GM21717 (cell line): Measurements from ENCODE around the gene LRBA.

Experiments
- ATAC-seq: cut with Tn5 transposase; IDR thresholded peaks from one replicate; pipeline ENCODE4 v1.9.1; 2021; ENCODE audit warnings: mild to moderate bottlenecking, moderate library complexity; ENCODE audit not compliant: unreplicated experiment

Gene LRBA

DNA sequence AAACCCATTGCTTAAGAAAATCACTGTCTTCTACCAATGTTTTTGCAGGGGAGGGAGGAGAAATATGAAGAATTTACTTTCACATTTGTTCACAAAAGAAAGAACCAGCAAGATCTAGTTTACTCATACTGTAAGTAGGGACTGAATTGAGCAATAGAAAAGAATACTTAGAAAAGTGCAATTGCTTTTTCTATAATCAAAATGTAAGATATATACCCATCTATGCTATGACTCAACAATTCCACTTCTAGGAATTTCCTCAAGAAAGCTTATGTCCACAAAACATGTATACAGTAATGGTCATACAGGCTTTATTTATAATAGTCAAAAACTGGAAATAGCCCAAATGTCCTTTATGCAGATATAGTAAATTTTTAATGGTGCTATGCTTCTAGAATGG is 196.4 kb downstream of the LRBA start:
- ATAC-seq, result no peak

DNA sequence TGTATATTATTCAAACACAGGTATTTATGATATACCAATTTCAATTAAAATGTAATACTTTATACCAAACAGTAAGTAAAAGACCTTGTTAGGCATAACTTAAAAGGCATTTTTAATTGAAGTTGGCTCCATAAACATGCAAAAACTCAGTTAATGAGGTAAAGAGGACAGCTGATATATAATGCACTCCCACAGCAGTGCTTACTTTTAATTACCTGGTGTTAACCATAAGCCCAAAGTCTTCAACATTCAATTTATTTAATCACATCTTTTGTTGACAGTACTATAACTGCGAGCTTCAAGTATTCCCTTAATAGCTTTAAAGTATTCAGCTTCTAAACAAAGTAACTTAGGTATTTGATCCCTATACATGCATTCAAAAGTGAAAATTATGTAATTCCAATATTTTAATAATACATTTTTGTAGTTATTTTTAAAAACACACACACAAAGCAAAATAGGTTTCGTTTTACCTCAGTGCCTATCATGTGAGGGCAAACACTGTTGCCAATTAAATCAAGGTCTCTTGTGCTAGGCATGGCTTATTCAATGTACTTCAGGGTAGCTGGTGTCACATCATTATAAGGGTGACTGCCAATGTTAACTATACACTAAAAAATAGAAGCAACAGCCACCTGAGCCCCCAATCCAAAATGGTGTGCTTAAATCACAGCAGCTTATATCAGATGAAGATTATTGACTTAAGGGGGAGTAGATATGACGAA is 197.1 kb downstream of the LRBA start:
- no peak for ATAC-seq

DNA sequence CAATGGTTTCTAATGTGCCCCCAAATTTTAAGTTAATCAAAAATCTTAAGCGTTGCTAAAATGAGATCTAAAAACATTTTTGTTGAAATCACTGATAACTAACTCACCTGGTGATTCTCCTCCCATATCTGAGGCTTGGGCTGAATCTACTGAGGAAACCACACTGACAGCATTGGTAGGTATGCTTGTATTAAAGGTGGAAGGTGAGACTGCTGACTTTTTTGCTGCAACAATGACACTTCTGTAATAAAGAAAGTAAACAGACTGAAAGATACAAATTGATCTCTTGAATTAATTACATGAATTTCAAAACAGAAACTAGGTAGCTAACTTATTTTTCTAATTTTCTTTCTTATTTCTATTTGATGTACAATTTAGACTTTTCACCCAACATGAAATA is 198.1 kb downstream of the LRBA start:
- no peak for ATAC-seq

DNA sequence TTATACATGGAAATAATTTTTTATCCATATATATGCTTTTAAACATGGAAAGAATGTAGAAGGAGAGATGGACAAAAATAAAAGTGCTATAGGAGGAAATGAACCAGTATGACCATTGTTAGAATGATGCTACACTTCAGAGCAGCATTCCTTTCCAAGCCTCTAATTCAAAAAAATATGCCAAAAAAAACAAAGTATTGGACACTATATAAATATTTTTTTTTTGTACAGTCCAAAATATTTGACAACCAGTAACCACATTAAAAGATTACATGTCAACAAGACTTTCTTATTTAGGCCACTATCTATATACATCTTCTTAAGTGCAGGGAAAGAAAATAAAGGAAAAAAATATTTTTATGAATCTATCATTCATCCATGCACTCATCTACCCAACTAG is 198.6 kb downstream of the LRBA start:
- no peak for ATAC-seq

DNA sequence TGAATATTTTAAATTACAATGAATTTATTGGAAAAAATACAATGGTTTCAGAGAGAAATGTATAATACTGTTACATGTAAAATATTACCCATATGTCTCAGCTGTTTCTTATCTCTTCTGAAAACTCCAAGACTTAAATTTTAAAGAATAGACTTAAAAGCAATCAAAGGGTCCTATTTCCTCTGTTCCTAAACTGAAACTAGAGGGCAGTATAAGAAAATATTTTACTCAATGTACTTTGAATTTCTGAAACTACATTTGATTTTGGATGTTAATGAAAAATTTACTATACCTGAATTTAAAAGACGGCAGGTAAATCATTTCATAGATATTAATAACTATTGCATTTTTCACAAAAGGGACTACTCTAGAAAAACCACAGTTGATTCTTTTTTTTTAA is 200.2 kb downstream of the LRBA start:
- no peak for ATAC-seq

DNA sequence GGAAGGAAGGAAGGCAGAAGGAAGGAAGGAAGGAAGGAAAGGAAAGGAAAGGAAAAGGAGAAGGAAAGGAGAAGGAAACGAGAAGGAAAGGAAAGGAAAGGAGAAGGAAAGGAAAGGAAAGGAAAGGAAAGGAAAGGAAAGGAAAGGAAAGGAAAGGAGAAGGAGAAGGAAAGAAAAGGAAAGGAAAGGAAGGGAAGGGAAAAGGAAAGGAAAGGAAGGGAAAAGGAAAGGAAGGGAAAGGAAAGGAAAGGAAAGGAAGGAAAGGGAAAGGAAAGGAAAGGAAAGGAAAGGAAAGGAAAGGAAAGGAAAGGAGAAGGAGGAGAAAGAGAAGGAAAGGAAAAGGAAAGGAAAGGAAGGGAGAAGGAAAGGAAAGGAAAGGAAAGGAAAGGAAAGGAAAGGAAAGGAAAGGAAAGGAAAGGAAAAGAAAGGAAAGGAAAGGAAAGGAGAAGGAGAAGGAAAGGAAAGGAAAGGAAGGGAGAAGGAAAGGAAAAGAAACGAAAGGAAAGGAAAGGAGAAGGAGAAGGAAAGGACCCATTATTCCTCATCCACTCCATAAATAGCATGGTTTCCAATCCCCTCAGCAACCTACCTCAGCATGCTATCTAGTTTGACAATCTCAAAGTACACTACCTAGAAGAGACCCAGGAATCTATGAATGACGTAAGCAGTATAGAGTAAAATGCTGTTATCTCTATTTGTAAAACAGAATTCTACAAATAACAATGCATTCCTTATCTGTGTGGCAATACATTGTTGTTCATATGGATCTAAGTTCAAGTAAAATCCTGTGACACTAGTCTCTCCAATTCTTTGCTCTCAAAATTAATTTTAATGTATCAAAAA is 209.7 kb downstream of the LRBA start:
- no peak for ATAC-seq

DNA sequence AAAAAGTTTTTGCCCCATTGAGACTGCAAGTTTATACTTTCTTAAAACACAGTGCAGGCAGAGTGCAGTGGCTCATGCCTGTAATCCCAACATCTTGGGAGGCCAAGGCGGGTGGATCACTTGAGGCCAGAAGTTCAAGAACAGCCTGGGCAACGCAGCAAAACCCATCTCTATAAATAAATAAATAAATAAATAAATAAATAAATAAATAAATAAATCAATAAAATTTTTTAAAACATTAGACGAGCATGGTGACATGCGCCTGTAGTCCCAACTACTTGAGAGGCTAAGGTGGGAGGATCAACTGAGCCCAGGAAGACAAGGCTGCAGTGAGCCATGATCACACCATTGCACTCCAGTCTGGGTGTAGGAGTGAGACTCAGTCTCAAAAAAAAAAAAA is 213.3 kb downstream of the LRBA start:
- ATAC-seq, result no peak

DNA sequence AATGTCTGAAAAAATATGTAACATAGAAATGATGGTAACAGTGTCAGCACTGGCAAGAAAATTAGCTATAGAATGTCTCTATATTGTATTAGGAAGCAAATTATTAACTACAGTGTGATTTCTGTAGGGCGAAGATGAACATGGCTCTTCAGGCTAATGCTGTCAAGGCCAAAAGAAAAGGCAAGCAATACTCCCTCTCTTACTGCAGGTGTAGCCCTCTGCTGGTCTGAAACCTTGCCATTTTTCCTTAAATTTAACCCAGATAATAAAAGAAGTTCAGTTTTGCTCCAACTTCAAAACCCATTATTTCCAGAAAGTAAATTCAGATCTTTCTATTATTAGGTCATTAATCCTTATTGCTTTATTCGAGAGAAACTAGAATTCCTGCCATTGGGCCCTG is 215.9 kb downstream of the LRBA start:
- no peak for ATAC-seq

DNA sequence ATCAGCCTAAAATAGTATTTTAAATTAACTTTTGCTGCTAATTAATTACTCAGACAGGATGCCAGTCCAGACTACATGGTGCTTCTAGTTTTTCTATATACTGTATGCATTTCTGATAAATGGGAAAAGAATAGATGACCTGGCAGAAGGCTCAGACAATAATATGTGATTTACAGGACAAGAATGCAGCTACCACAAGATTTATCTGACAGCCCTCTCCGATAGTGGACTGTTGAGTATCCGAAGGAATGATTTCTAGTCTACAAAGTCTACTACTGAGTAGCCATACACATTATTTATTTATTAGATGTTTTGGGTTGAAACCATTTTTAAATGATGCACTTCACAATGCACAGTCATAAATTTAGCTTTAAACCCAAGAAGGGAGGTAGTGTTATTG is 220.4 kb downstream of the LRBA start:
- no peak for ATAC-seq

DNA sequence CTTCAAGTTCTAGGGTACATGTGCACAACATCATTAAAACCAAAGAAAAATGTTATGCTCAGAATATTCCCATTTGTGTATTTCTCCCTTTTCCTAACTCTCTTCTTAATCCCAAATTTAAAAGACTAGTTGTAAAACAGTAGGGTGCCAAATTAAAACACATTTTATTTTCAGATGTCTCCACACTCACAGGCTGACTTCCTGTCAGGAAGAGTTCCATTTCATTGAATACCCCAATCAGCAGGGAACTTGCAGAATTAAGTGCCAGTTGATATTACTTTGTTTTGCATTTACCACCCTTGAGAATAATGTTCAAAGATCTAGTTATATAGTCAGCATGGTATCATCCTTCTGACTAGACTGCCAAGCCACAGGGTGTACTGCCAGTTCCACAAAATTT is 225.2 kb downstream of the LRBA start:
- no peak for ATAC-seq

DNA sequence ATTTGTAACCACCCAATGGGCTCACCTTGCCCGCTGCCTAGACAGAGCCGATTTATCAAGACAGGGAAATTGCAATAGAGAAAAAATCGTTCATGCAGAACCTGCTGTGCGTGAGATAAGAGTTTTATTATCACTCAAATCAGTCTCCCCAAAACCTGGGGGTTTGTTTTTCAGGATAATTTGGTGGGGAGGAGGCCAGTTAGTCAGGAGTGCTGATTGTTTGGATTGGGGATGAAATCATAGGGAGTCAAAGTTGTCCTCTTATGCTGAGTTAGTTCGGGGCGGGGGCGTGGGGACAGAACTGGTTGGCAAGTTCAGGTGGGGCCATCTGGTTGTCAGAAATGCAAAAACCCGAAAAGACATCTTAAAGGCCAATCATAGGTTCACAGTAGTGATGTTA is 230.1 kb downstream of the LRBA start:
- no peak for ATAC-seq

DNA sequence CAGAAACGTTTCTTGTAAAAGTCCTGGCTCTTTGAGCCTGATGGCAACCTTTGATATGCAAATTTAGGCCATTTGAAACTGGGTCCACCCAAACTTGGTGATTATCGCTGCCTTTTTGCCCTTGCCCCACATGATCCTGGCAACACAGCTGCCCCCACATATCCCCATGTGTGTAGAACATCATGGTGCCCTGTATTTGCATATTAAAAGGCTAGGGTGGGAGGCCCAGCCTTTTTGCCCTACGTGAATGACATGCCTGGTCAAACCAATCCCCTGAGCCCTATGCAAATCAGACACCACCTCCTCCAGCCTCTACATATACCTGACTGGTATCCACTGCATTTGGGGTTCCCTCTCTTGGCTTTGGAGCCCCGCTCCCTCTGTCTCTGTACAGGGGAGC is 230.8 kb downstream of the LRBA start:
- no peak for ATAC-seq

DNA sequence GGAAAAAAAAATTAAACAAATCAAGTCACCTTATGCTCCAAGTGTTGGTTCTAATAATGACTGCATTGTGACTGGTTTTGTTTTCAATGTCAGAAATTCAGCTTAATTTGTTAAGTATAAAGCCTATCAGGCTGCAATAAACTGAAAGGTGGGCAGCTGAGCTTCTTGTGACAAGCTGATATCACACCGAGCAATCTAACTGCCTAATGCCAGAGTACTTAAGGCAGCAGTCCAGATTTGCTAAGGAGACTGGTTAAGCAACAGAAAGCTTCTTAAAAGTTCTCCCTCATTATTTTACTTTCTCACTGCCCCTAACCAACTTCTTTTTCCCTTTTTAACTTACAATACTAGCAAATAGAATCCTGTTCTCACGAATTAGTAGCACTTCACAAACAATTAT is 232.2 kb downstream of the LRBA start:
- ATAC-seq, result no peak

DNA sequence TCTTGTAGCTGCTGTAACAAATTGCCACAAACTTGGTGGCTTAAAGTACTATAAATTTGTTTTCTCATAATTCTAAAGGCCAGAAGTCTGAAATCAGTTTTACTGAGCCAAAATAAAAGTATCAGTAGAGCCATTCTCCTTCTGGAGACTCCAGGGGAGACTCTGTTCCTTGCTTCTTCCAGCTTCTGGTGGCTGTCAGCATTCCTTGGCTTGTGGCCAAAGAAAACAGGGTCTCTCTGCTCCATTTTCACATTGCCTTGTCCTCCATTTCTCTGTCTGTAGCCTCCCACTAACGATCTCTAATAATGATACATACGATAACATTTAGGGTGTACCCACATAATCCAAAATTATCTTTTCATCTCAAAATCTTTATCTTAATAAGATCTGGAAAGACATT is 232.8 kb downstream of the LRBA start:
- no peak for ATAC-seq

DNA sequence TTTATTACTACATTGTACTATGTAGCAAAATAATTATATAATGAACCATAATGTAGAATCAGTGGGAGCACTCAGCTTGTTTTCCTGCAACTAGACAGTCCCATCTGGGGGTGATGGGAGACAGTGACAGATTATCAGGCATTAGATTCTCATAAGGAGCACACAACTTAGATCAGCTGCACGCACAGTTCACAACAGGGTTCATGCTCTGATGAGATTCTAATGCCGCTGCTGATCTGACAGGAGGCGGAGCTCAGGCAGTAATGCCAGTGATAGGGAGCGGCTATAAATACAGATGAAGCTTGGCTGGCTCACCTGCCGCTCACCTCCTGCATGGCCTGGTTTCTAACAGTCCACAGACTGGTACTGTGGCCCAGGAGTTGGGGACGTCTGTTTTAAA is 233.9 kb downstream of the LRBA start:
- ATAC-seq, result no peak

DNA sequence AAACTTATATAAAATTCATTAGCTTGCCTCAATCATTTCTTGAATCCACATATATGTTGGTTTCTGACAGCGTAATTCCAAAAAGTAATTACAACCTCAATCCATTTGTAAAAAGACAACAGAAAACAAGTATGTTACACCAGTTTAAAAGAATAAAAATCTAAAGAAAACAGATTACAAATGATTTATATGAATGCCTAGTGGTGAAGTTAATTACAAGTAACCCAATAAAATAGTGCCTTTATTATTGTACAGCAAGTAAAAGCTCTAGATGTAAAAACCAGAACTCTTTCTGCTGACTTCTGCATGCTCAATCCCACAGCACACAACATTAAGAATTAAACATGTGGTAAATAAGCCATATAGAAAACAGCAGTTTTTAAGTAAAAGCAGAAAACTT is 235.4 kb downstream of the LRBA start:
- ATAC-seq, result no peak

DNA sequence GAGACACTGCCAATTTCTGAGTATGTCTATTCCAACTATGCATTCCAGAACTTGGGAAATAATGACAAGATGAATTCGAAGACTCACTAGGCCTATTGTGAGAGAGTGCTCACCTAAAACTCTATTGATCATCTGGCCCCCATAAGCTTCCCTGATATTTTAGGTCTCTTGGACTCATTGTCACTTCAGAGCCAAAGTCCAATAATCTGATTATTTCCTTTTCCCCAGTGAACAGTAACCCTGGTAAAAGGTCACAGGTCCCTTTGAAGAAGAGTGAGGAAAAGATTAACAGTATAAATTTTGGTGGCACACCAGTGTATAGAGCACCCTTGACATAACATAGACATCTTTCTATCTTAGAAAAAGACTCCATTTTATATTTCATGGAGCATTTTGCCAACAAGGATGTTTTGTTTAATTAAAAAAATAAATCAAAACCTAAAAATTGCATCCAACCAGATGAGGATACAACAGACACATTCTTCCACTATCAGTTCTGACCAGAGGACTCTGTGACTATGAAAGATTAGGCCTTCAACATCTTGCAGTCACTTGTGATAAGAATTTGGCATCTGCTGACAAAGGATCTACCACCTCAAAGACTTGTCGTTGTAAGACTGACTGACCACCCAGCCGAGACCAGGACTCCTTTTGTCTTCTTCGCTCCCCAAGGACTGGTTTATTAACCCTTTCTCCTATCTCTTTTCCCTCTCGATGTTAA is 241.2 kb downstream of the LRBA start:
- no peak for ATAC-seq

DNA sequence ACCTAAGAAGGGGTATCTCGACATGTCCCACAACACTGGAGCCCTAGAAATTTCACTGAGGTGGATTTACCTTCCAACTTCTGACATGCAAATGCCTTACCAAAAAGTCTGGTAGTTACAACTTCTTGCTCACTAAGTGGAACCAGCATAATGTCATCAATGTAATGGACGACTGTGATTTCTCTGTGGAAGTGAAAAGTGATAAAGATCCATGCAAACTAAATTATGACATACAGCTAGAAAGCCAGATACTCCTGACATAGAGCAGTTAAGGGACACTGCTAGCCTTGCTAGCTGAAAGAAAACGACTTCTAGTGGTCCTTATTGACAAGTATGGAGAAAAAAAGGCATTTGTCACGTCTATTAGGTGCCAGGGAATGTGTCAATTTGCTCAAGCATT is 242.1 kb downstream of the LRBA start:
- no peak for ATAC-seq

DNA sequence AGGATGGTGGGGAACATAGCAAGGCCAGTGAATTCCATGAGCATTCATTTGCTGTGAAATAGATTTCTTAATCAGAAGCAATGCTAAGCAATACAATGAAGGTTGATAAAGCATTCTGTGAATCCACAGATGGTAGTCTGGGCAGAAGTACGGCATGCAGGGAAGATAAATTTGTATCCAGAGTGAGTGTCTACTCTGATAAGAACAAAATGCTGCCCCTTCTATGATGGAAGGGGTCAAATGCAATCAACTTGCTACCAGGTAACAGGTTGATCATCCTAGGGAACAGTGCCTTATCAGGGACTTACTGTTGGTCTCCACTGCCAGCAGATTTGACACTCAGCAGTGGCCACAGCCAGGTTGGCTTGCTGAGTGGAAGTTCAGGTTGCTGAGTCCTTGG is 243.7 kb downstream of the LRBA start:
- no peak for ATAC-seq

DNA sequence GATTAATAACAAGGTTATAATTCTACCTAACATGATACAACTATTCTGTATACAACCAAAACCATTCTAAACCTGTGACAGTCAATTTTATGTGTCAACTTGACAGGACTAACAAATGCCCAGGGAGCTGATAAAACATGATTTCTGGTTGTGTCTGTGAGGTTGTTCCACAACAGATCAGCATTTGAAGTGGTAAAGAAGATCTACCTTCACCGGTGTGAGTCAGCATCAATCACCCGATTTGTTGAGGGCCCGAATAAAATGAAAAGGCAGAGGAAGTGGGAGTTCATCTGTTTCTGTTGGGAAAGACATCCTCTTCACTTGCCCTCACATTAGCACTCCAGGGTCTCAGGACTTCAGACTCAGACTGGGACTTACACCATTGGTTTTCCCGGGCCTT is 245.2 kb downstream of the LRBA start:
- ATAC-seq, result no peak

DNA sequence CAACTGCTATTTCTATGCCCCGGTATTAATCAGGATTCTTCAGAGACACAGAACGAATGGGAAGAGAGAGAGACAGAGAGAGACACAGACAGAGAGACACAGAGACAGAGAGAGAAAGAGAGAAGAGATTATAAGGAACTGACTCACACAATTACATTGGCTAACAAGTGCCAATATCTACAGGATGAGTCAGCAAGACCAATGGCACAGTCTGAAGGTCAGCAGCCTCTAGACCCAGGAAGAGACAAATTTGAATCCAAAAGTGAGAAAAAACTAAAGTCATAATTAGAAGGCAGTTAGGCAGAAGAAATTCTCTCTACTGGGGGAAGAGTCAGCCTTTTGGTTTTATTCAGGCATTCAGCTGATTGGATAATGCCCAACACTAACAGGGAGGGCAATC is 245.8 kb downstream of the LRBA start:
- ATAC-seq, result no peak

DNA sequence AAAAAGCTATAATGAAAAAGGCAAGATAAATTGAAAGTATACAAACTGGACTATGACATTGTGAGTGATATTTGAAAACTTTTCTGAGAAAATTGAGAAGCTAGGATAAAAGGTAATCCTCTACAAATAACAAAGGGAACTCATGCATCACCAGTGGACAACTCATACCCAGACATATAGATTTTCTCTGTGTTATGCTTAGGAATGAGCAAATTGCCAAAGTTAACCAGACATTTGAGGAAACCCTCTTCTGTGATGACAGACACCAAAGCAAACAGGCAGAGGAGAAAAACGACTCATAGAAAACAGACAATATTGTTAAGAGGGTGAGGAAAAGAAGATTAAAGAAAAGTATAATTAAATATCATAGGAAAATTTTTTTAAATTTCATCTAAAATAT is 246.6 kb downstream of the LRBA start:
- no peak for ATAC-seq
